Naive B cell (primary cell): Measurements from ENCODE around the gene CREBBP. TPM values are rescaled to one million over a fixed set of nuclear protein-coding genes. Genes with fewer than 3 reads are reported as not detected.

Experiments used
- ATAC-seq, 2 donors: fragments of 150-1000 bp; cut with Tn5 transposase; 2 replicates each; pipeline ENCODE4 v1.10.0; 2021; ENCODE audit warnings: low read depth in 2 of 2, mild to moderate bottlenecking in 2 of 2, moderate library complexity in 2 of 2
- DNase-seq: peaks from one replicate; pipeline ENCODE4 v3.0.0; 2022
- H3K27ac Mint-ChIP-seq, 6 donors: one replicate each; pipeline ENCODE4 v1.8.0; 2020 to 2022; ENCODE audit warnings: mild to moderate bottlenecking in 6 of 6, mixed read lengths in 6 of 6, moderate library complexity in 5 of 6, inconsistent platforms in 2 of 6
- H3K27me3 Mint-ChIP-seq, 3 donors: one replicate each; pipeline ENCODE4 v1.8.0; 2021 to 2022; ENCODE audit warnings: mixed read lengths in 3 of 3, mild to moderate bottlenecking in 1 of 3
- H3K36me3 Mint-ChIP-seq, 2 donors: one replicate each; pipeline ENCODE4 v1.8.0; 2020 to 2022; ENCODE audit warnings: mixed read lengths in 2 of 2, inconsistent platforms in 1 of 2, mild to moderate bottlenecking in 1 of 2
- H3K4me1 Mint-ChIP-seq, 3 donors: one replicate each; pipeline ENCODE4 v1.8.0; 2020 to 2022; ENCODE audit warnings: mixed read lengths in 3 of 3, inconsistent platforms in 1 of 3, mild to moderate bottlenecking in 1 of 3, moderate library complexity in 1 of 3
- H3K4me3 Mint-ChIP-seq, 8 donors: one replicate each; pipeline ENCODE4 v1.8.0; 2020 to 2022; ENCODE audit warnings: mild to moderate bottlenecking in 8 of 8, mixed read lengths in 8 of 8, moderate library complexity in 8 of 8, inconsistent platforms in 2 of 8
- H3K9me3 Mint-ChIP-seq, 7 donors: one replicate each; pipeline ENCODE4 v1.8.0; 2020 to 2022; ENCODE audit warnings: mixed read lengths in 7 of 7, mild to moderate bottlenecking in 5 of 7, inconsistent platforms in 2 of 7, moderate library complexity in 1 of 7
- polyA plus RNA-seq, 6 donors: library from polyadenylated mRNA; unstranded; fragments of 300-500 nt; fragmentation: Illumina TruSeq; gene quantifications; one replicate each; pipeline ENCODE4 v1.2.3, GENCODE V29; 2021; ENCODE audit warnings: low read depth in 6 of 6

The CREBBP gene
- polyA plus RNA-seq, 6 donors from 2014 or later = 2.6 to 23.5 (median 7.2) TPM

DNA sequence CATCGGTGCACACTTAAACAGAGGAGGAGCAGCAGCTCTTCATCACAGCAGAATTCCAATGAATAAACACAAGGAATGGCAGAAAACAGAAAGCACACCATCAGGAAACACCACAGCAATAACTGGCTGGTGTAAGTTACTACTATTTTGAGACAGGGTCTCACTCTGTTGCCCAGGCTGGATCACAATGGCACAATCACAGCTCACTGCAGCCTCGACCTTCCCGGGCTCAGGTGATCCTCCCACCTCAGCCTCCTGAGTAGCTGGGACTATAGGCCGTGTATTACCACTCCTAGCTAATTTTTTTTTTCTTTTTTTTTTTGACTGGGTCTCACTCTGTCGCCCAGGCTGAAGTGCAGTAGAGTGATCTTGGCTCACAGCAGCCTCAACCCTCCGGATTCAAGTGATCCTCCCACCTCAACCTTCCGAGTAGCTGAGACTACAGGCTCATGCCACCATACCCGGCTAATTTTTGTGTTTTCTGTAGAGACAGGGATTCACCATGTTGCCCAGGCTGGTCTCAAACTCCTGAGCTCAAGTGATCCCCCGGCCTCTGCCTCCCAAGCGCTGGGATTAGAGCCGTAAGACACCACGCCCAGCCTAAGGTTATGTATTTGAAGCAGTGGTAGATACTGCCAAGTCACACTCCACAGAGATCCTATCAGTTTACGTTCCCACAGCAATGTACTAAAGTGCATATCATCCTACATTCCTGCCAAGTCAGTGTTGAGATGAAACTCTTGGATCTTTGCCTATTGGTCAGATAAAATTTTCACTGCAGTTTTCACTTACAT lies 183.9 kb downstream of the CREBBP start:
- H3K27me3 Mint-ChIP-seq = no peaks in the 10 kb centered on the region
- ATAC-seq = no peak
- DNase-seq = no peak
- H3K4me1 Mint-ChIP-seq = peaks cover 7 to 33% (median 16%) of the 10 kb centered on the region in 3 donors
- no peak overlapping the region for H3K4me3 Mint-ChIP-seq
- no peak overlapping the region for H3K27ac Mint-ChIP-seq
- no peaks in the 10 kb centered on the region for H3K36me3 Mint-ChIP-seq
- H3K9me3 Mint-ChIP-seq = no peaks in the 10 kb centered on the region

DNA sequence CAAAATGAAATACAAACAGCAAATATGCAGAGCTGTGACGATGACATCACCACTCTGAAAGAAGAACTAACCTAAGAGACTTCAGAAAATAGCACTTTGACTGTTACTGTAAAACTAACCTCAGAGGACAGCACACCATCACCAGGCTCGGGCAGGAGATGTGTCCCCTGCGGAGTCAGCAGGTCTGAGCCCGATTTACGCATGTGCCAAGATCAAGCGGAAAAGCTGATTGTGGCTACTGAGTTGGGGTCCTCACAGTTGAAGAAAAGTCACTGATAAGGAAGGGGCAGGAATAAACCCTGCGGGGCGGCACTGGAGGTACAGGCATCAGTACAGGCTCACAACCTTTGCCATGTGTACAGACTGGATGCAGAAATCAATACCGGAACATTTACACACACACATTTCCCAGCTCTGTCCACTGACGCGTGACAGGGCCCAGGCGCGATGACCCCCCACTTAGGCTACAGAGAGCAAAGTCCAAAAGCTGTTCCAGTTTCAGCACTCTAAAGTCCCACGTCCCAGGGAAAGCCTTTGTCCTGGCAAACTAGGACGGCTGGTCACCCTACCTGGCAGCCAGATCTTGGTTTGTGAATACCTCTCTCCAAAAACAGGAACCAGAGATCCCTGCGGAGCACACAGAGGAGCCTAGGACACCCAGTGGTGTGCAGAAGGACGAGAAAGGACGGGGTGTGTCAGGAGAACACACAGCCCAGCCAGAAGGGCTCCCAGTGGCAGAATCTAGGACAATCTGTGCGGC lies 184.7 kb downstream of the CREBBP start:
- peak overlapping the region in 1 of 6 donors; percentile 72 for H3K27ac Mint-ChIP-seq
- H3K9me3 Mint-ChIP-seq = no peaks in the 10 kb centered on the region
- H3K4me3 Mint-ChIP-seq = peak overlapping the region in 1 of 8 donors; percentile 53
- ATAC-seq = no peak
- DNase-seq = no peak
- H3K36me3 Mint-ChIP-seq = no peaks in the 10 kb centered on the region
- H3K4me1 Mint-ChIP-seq = peaks cover 8 to 35% (median 18%) of the 10 kb centered on the region in 3 donors
- no peaks in the 10 kb centered on the region for H3K27me3 Mint-ChIP-seq

- Mint-ChIP-seq H3K36me3 (no peaks in the 10 kb centered on the region), H3K27ac (peak overlapping the region in 1 of 6 donors; percentile 30), H3K9me3 (no peaks in the 10 kb centered on the region), H3K4me1 (peaks cover 14 to 38% (median 25%) of the 10 kb centered on the region in 3 donors), H3K27me3 (no peaks in the 10 kb centered on the region), H3K4me3 (no peak overlapping the region)
- no peak for ATAC-seq
- DNase-seq = no peak
Observed at GRCh38 chr16:3694051-3694450, 186.5 kb downstream of the CREBBP start.

DNA sequence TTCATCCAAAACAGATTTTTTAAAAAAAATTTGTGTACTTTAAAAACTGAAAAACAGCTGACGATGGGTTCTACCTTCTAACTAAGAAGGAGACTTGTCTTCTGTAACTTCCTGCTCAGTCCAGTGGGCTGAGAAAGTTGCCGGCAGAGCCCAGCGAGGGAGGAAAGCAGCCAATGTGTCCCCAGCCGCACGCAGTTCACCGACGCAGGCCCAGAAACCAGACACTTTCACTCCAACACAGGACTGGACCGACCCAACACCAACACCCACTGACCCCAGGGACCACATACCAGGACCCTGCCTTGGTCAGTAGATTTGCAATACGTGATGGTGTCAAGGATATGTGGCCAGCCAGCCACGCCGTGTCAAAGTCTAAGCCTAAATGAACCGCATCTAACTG lies 188.8 kb downstream of the CREBBP start:
- ATAC-seq (no peak), DNase-seq (no peak)
- Mint-ChIP-seq H3K4me1 (peaks cover 14 to 25% (median 24%) of the 10 kb centered on the region in 3 donors), H3K27ac (no peak overlapping the region), H3K9me3 (no peaks in the 10 kb centered on the region), H3K36me3 (peaks cover 0 to 14% of the 10 kb centered on the region in 2 donors), H3K27me3 (no peaks in the 10 kb centered on the region), H3K4me3 (no peak overlapping the region)

DNA sequence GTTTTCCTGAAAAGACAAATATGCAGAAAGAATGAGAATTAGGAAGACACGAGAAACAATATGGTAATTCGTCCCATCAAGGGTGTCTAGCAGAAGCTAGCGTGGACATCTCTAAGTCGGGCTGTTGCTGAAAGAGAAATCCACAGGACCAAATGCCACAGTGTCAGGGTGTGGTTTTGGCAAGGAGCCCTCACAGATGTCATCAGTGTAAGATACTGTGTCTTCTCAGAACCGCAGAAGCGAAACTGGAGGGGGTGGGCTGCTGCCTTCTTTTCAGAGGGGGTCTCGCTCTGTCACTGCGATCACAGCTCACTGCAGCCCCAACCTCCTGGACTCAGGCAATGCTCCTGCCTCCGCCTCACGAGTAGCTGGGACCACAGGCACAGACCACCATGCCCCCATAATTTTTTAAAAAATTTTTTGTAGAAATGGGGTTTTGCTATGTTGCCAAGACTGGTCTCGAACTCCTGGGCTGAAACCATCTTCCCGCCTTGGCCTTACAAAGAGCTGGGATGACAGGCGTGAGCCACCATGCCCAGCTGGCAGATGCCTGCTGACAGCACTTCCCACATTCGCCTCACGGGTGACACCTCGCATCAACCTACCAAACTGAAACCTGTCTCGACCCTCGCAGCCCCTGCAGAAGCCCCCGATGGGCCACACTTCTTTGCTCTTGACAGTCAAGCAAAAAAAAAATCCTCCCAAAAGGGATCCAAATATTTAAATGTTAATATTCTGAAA lies 189.4 kb downstream of the CREBBP start:
- ATAC-seq (no peak), DNase-seq (no peak)
- Mint-ChIP-seq H3K4me3 (no peak overlapping the region), H3K4me1 (peaks cover 11 to 23% (median 22%) of the 10 kb centered on the region in 3 donors), H3K27me3 (no peaks in the 10 kb centered on the region), H3K9me3 (no peaks in the 10 kb centered on the region), H3K36me3 (peaks cover 0 to 14% of the 10 kb centered on the region in 2 donors), H3K27ac (peak overlapping the region in 1 of 6 donors; percentile 52)

GRCh38 chr16:3690470-3690928 lies 190.0 kb downstream of the CREBBP start:
- Mint-ChIP-seq H3K4me3 (no peak overlapping the region), H3K36me3 (peaks cover 0 to 14% of the 10 kb centered on the region in 2 donors), H3K27me3 (no peaks in the 10 kb centered on the region), H3K27ac (peak overlapping the region in 4 of 6 donors; percentile 39 to 67 (median 58)), H3K9me3 (no peaks in the 10 kb centered on the region), H3K4me1 (peaks cover 7 to 17% (median 16%) of the 10 kb centered on the region in 3 donors)
- DNase-seq = peak; percentile 73
- peak; percentile 99 for ATAC-seq

DNA sequence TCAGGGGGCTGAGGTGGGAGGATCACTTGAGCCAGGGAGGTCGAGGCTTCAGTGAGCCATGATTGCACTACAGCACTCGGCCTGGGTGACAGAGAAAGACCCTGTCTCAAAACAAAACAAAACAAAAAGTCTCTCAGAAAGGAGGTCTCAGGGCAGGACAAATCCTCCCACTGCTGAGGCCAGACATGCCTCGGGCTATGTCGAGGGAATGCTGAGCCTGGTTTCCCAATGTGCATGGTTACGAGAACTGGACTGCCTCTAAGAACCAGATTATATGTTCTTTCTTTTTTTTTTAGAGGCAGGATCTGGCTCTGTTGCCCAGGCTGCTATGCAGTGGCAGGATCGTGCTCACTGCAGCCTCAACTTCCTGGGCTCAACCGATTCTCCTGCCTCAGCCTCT lies 190.8 kb downstream of the CREBBP start:
- ATAC-seq (no peak), DNase-seq (no peak)
- Mint-ChIP-seq H3K27me3 (no peaks in the 10 kb centered on the region), H3K27ac (no peak overlapping the region), H3K9me3 (no peaks in the 10 kb centered on the region), H3K36me3 (peaks cover 0 to 14% of the 10 kb centered on the region in 2 donors), H3K4me1 (peaks cover 7 to 12% (median 9%) of the 10 kb centered on the region in 3 donors), H3K4me3 (no peak overlapping the region)

GRCh38 chr16:3687792-3688191 lies 192.7 kb downstream of the CREBBP start:
- Mint-ChIP-seq H3K4me1 (peaks cover 7 to 10% (median 8%) of the 10 kb centered on the region in 3 donors), H3K27ac (no peak overlapping the region), H3K4me3 (peak overlapping the region in 1 of 8 donors; percentile 21), H3K36me3 (peaks cover 0 to 14% of the 10 kb centered on the region in 2 donors), H3K27me3 (no peaks in the 10 kb centered on the region), H3K9me3 (no peaks in the 10 kb centered on the region)
- DNase-seq (no peak), ATAC-seq (no peak)

DNA sequence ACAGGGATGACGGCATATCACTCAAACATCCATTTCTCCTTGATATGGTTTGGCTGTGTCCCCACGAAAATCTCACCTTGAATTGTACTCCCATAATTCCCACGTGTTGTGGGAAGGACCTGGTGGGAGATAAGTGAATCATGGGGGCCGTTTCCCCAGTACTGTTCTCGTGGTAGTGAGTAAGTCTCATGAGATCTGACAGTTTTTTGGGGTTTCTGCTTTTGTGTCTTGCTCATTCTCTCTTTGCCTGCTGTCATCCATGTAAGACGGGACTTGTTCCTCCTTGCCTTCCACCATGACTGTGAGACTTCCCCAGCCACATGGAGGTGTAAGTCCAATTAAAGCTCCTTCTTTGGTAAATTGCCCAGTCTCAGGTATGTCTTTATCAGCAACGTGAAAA lies 193.5 kb downstream of the CREBBP start:
- Mint-ChIP-seq H3K27ac (no peak overlapping the region), H3K27me3 (no peaks in the 10 kb centered on the region), H3K4me1 (peaks cover 7 to 9% (median 8%) of the 10 kb centered on the region in 3 donors), H3K9me3 (no peaks in the 10 kb centered on the region), H3K4me3 (no peak overlapping the region), H3K36me3 (peaks cover under 1 to 14% of the 10 kb centered on the region in 2 donors)
- DNase-seq (no peak), ATAC-seq (no peak)

DNA sequence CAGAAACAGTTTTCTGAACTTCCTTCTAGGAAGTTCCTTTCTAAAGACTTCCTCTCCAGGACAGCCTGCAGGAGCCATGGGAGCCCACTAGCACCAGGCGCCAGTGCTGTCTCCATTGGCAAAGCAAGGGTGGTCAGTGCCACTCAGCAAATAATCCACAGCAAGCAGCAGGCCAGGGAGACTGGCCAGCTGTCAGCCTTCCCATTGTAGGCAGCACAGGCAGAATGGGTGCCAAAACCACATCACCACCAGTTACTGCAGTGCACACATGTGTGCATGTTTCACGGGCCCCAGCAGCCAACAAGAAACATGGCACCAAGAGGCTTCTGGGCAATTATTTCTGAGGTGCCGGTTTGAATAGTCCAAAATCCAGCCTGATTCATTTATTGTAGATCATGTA lies 199.3 kb downstream of the CREBBP start:
- Mint-ChIP-seq H3K36me3 (peaks cover 0 to 15% of the 10 kb centered on the region in 2 donors), H3K27ac (peak overlapping the region in 1 of 6 donors; percentile 44), H3K4me1 (no peaks in the 10 kb centered on the region), H3K9me3 (no peaks in the 10 kb centered on the region), H3K27me3 (no peaks in the 10 kb centered on the region), H3K4me3 (no peak overlapping the region)
- ATAC-seq = no peak
- no peak for DNase-seq

GRCh38 chr16:3677994-3678393 lies 202.5 kb downstream of the CREBBP start:
- Mint-ChIP-seq H3K27me3 (no peaks in the 10 kb centered on the region), H3K4me3 (no peak overlapping the region), H3K27ac (no peak overlapping the region), H3K4me1 (no peaks in the 10 kb centered on the region), H3K9me3 (no peaks in the 10 kb centered on the region), H3K36me3 (peaks cover 0 to 15% of the 10 kb centered on the region in 2 donors)
- DNase-seq = no peak
- no peak for ATAC-seq

DNA sequence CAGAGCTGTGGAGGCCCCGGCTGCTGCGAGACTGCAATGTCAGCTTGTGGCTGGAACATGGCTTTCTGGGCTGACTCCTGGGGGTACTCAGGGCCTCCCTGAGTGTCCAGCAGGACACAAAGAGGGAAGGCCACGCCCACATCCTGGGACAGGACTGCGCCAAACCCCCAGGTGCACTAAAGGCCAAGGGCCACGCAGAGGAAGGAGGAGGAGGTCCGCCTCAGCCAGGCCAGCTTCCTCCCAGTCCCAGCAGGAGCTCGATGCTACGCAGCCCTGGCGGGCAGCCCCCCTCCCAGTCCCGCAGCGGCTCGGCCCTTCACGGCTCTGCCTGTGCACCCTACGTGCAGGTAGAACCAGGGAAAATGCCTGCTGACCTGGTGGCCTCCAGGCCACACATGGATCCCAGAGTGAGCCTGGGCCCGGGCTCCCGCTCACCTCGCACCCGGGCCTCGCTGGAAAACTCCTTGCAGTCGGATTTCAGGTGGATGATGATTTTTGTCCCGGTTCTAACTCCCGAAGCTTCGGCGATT lies 204.8 kb downstream of the CREBBP start:
- DNase-seq = no peak
- peaks cover 0 to 9% of the 10 kb centered on the region in 2 donors for H3K36me3 Mint-ChIP-seq
- H3K4me3 Mint-ChIP-seq = no peak overlapping the region
- H3K27me3 Mint-ChIP-seq = no peaks in the 10 kb centered on the region
- no peak overlapping the region for H3K27ac Mint-ChIP-seq
- ATAC-seq = no peak
- H3K9me3 Mint-ChIP-seq = no peaks in the 10 kb centered on the region
- H3K4me1 Mint-ChIP-seq = no peaks in the 10 kb centered on the region
